Astrocyte of the spinal cord (primary cell): ENCODE data around the gene VPS51.
A peak's percentile ranks its signal among the peaks of the same experiment; 100 is the strongest.

Experiments used
- DNase-seq: peaks from one replicate; pipeline ENCODE4 v3.0.0; 2011; ENCODE audit warnings: low read depth, low spot score
- H3K4me3 ChIP-seq: 2 replicates; pipeline ENCODE4 v1.5.1; 2011; ENCODE audit warnings: low read depth, mild to moderate bottlenecking, low read length, moderate library complexity
- CTCF ChIP-seq: IDR thresholded peaks from 2 replicates; pipeline ENCODE4 v1.5.1; 2012; ENCODE audit warnings: low read depth, mild to moderate bottlenecking, low read length, inconsistent platforms
- in situ Hi-C: cut with HindIII; loops from 2 replicates; pipeline ENCODE4 v1.10.0; 2017; ENCODE audit warnings: low sequenced_read_pairs

VPS51 gene

GRCh38 chr11:65095974-65096806 lies at the start of gene VPS51:
Gene VPS51, plus strand, starts transcription at chr11:65096214. Its CDS starts 37 bp downstream, at chr11:65096251.
- in situ Hi-C loops: no loop called here
- no peak for TF ChIP-seq CTCF
- peak; percentile 88 for DNase-seq
- peak within 1 kb of the TSS; percentile 77 for H3K4me3 ChIP-seq

DNA sequence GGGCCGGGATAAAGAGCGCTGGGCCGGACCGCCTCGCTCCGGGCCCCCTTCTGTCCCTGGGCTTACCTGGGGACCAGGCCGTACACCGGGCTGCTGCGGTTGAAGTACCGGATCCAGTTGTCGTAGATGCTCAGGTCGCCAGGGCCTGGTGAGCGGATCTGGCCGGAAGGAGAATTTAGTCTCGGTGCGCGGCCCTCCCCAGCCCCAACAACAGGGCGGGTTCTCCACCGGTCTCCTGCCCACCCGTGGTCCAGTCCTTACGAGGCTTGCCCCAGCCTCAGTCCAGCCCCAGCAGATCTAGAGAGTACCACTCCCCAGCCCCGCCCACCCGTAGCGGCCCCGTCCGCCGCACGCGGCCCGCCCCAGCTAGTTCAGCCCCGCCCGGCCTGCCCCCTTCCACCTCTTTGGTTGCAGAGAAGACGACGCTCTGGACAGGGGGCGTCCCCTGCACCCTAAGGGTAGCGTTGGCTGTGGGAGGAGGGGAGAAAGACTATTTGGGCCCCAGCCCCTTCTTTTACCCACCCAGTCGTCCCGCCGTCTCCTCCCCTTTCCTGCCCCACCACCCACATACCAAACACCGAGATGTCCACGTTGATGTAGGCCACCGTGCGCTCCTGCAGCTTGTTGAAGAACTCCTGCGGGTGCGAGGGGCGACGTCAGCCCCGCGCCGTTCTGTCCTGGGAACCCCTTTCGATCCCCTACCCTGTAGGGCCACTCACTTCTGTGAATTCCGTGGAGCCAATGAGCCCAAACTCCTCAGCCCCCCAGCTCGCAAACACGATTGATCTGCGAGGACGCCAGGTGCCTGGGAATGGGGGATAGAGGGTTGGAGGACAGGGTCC lies 48.2 kb upstream of the VPS51 start:
- peak overlapping the region; percentile 37 for H3K4me3 ChIP-seq
- in situ Hi-C loops: no loop called here
- DNase-seq: no peak
- TF ChIP-seq CTCF: no peak

DNA sequence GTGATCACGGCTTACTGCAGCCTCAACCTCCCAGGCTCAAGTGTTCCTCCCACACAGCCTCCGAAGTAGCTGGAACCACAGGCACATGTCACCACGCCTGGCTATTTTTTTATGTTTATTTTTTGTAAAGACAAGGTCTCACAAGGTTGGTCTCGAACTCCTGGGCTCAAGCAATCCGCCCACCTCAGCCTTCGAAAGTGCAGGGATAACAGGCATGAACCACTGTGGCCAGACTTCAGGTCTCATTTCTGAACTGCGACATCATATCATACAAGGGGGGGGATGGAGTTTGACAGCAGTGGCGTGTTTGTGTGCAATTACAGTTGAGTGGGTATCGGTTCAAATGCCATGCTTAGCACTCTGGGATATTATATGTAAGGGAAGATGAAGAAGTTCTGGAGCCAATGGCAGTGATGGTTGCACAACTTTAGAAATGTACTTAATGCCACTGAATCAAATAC lies 44.6 kb upstream of the VPS51 start:
- no peak for DNase-seq
- in situ Hi-C loops: no loop called here
- TF ChIP-seq CTCF: no peak
- H3K4me3 ChIP-seq: no peak overlapping the region

DNA sequence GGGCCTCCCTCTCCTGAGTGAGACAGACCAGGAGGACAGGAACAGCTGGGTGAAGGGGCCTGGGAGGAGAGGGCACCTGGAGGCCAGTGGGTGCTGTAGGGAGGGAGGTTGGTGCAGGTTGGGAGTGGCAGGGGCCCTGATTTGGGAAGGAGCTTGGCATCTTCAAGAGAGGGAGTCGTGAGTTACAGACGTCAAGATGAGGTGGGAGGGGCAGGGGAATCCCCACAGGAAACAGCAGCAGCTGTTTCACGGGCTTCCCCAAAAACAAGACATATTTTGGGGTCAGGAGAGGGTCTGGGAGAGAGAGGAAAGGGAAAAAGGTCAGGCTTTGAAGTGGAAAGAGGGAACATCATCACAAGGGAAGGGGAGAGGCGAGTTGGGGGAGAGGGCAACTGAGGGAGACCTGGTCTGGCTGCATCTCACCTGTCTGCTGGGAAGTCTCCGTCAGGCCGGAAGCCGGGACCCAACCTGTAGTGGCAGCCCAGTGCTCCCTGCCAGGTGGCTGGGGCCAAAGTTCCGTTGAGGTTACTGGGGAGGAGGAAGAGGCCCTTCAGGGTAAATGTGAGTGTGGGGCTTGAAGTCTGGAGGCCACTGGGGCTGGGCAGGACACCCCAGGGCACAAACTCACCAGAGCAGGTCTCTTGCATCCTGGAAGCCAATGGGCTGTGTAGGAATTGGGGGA lies 42.0 kb upstream of the VPS51 start:
- in situ Hi-C loops: no loop called here
- no peak overlapping the region for H3K4me3 ChIP-seq

GRCh38 chr11:65055538-65055937 lies 40.5 kb upstream of the VPS51 start:
- TF ChIP-seq CTCF: no peak
- in situ Hi-C loops: no loop called here

More for the DNA sequence above, 42.0 kb upstream of the VPS51 start:
- TF ChIP-seq CTCF: no peak
- DNase-seq: no peak

GRCh38 chr11:65056999-65057398 lies 39.0 kb upstream of the VPS51 start:
- no peak for TF ChIP-seq CTCF
- in situ Hi-C loops: no loop called here
- H3K4me3 ChIP-seq: no peak overlapping the region
- no peak for DNase-seq

More at GRCh38 chr11:65055538-65055937, 40.5 kb upstream of the VPS51 start:
- no peak overlapping the region for H3K4me3 ChIP-seq
- DNase-seq: no peak
